GM21825 (cell line): Measurements from ENCODE around the gene RANBP3L.
"Not testable (repeated sequence)": the region's sequence is repeated elsewhere in the genome, so short reads cannot be mapped to it uniquely, and the experiment has no call there.

Source experiments
- ATAC-seq: cut with Tn5 transposase; IDR thresholded peaks from one replicate; pipeline ENCODE4 v1.9.1; 2021; ENCODE audit warnings: mild to moderate bottlenecking, moderate library complexity; ENCODE audit not compliant: unreplicated experiment

RANBP3L gene

GRCh38 chr5:36297653-36298052 lies 4.0 kb downstream of the RANBP3L start:
- ATAC-seq: no peak

- no peak for ATAC-seq
Observed at GRCh38 chr5:36285837-36286615, 15.7 kb downstream of the RANBP3L start.

GRCh38 chr5:36283775-36284174 lies 17.9 kb downstream of the RANBP3L start:
- not testable (repeated sequence) for ATAC-seq

- no peak for ATAC-seq
Observed at GRCh38 chr5:36281626-36282025, 20.1 kb downstream of the RANBP3L start.

- ATAC-seq: no peak
Observed at GRCh38 chr5:36279054-36279698, 22.5 kb downstream of the RANBP3L start.

- ATAC-seq: no peak
Observed at GRCh38 chr5:36277521-36278176, 24.1 kb downstream of the RANBP3L start.

- no peak for ATAC-seq
Observed at GRCh38 chr5:36276864-36277263, 24.8 kb downstream of the RANBP3L start.

- no peak for ATAC-seq
Observed at GRCh38 chr5:36273809-36274526, 27.7 kb downstream of the RANBP3L start.

- ATAC-seq: no peak
Observed at GRCh38 chr5:36272136-36272690, 29.5 kb downstream of the RANBP3L start.

GRCh38 chr5:36270876-36271575 lies 30.7 kb downstream of the RANBP3L start:
- ATAC-seq: no peak

GRCh38 chr5:36270175-36270574 lies 31.5 kb downstream of the RANBP3L start:
- no peak for ATAC-seq

- no peak for ATAC-seq
Observed at GRCh38 chr5:36269478-36269877, 32.2 kb downstream of the RANBP3L start.

GRCh38 chr5:36267905-36268304 lies 33.8 kb downstream of the RANBP3L start:
- no peak for ATAC-seq

- no peak for ATAC-seq
Observed at GRCh38 chr5:36264202-36264760, 37.4 kb downstream of the RANBP3L start.

GRCh38 chr5:36261186-36261585 lies 40.5 kb downstream of the RANBP3L start:
- no peak for ATAC-seq

- ATAC-seq: no peak
Observed at GRCh38 chr5:36253575-36253974, 48.1 kb downstream of the RANBP3L start.

GRCh38 chr5:36252722-36253365 lies 48.9 kb downstream of the RANBP3L start:
- no peak for ATAC-seq

GRCh38 chr5:36251218-36251617 lies 50.5 kb downstream of the RANBP3L start:
- ATAC-seq: no peak

- no peak for ATAC-seq
Observed at GRCh38 chr5:36250427-36250826, 51.3 kb downstream of the RANBP3L start.
